HepG2 (cell line): ENCODE measurements around the gene TNN. TPM values are rescaled to one million over a fixed set of nuclear protein-coding genes. Genes with fewer than 3 reads are reported as not detected.

Experiments used
- ATAC-seq: fragments of 200-7000 bp; cut with Tn5 transposase; 3 replicates; pipeline ENCODE4 v1.9.1; 2020; ENCODE audit warnings: mild to moderate bottlenecking, moderate library complexity
- BruUV-seq: library from RNA; stranded (reverse); fragments of 400-500 nt; replicated peaks from 2 replicates; lab custom pipeline; 2021; lab: Mats Ljungman, UMichigan
- CTCF ChIA-PET: fragments of 300-600 bp; formaldehyde crosslinking; extraction: SDS; loops from one replicate; lab custom pipeline; 2021; ENCODE audit warnings: low total read pairs, inconsistent platforms, low intra/inter-chr PET ratio; lab: Yijun Ruan, JAX
- POLR2A ChIA-PET: fragments of 350-600 bp; sonication (Branson Sonifier 250); formaldehyde crosslinking; loops from one replicate; lab custom pipeline; 2020; ENCODE audit warnings: antibody characterized with exemption, inconsistent platforms; lab: Yijun Ruan, JAX
- DNase-seq: peaks from one replicate; pipeline ENCODE4 v3.0.0-alpha.2; 2015; ENCODE audit warnings: low spot score
- FAIRE-seq: peaks from 3 replicates; lab custom pipeline; 2011; peaks lifted over from hg19 to GRCh38; lab: Jason Lieb, UNC
- H2AFZ ChIP-seq: one replicate; pipeline ENCODE4 v1.6.1; 2011; ENCODE audit warnings: low read length, inconsistent platforms
- H3K27ac ChIP-seq: fragments of 300-600 bp; 3 replicates; pipeline ENCODE4 v1.8.0; 2011; ENCODE audit warnings: mixed run types, mild to moderate bottlenecking, mixed read lengths, low read length, inconsistent platforms; ENCODE audit not compliant: insufficient read depth; ENCODE audit errors: extremely low read length
- H3K27me3 ChIP-seq, 2 experiments: fragments of 200-600 bp in 1 of 2; 2 replicates in 1 of 2; 3 replicates in 1 of 2; pipeline versions ENCODE4 v1.6.0 to v1.8.0; 2011; ENCODE audit warnings: low read length in 2 of 2, mild to moderate bottlenecking in 2 of 2, moderate library complexity in 2 of 2, inconsistent platforms in 1 of 2; ENCODE audit not compliant: insufficient read depth in 2 of 2, control insufficient read depth in 1 of 2
- H3K36me3 ChIP-seq, 2 experiments: fragments of 200-600 bp in 1 of 2; replicated peaks in 1 of 2; 2 replicates in 1 of 2; 3 replicates in 1 of 2; pipeline versions ENCODE4 v1.5.1 to v1.8.0; 2011; ENCODE audit warnings: low read length in 2 of 2, inconsistent platforms in 1 of 2; ENCODE audit not compliant: insufficient read depth in 2 of 2, control insufficient read depth in 1 of 2
- H3K4me1 ChIP-seq: 2 replicates; pipeline ENCODE4 v1.5.1; 2012; ENCODE audit warnings: low read length, inconsistent platforms; ENCODE audit not compliant: insufficient read depth
- H3K4me2 ChIP-seq: 2 replicates; pipeline ENCODE4 v1.6.0; 2011; ENCODE audit warnings: low read depth, low read length, inconsistent platforms
- H3K4me3 ChIP-seq, 3 experiments: fragments of 200-600 bp in 1 of 3; sonication (generic), shearing (Covaris generic) in 1 of 3; replicated peaks in 1 of 3; 2 replicates each; pipeline ENCODE4 v1.5.1; 2011 to 2016; ENCODE audit warnings: low read length in 3 of 3, inconsistent platforms in 2 of 3, low read depth in 2 of 3, mild to moderate bottlenecking in 2 of 3, control low read depth in 1 of 3, mixed read lengths in 1 of 3; ENCODE audit not compliant: insufficient read depth in 1 of 3
- H3K79me2 ChIP-seq: one replicate; pipeline ENCODE4 v1.6.1; 2011; ENCODE audit warnings: low read length, inconsistent platforms; ENCODE audit not compliant: insufficient read depth
- H3K9ac ChIP-seq: 2 replicates; pipeline ENCODE4 v1.6.0; 2011; ENCODE audit warnings: mild to moderate bottlenecking, low read depth, low read length, inconsistent platforms; ENCODE audit not compliant: insufficient read depth
- H3K9me3 ChIP-seq: 2 replicates; pipeline ENCODE4 v1.5.1; 2012; ENCODE audit warnings: mild to moderate bottlenecking, low read length
- H4K20me1 ChIP-seq: 2 replicates; pipeline ENCODE4 v1.6.0; 2011; ENCODE audit warnings: inconsistent platforms, mild to moderate bottlenecking, low read length, moderate library complexity; ENCODE audit not compliant: insufficient read depth
- ARID5B ChIP-seq: IDR thresholded peaks from 2 replicates; pipeline ENCODE4 v1.4.0; 2020; ENCODE audit warnings: mild to moderate bottlenecking, missing genetic modification reagents
- DRAP1 ChIP-seq: IDR thresholded peaks from 2 replicates; pipeline ENCODE4 v1.6.1; 2016; ENCODE audit warnings: missing genetic modification reagents, missing compliant biosample characterization
- FOXA1 ChIP-seq, 2 experiments: fragments of 450-650 bp in 1 of 2; sonication (generic) in 1 of 2; formaldehyde crosslinking in 1 of 2; IDR thresholded peaks; 2 replicates each; pipeline versions ENCODE4 v1.4.0 to v1.6.1; 2016 to 2020; ENCODE audit warnings: missing genetic modification reagents in 1 of 2
- FOXA3 ChIP-seq: IDR thresholded peaks from 2 replicates; pipeline ENCODE4 v1.6.1; 2016; ENCODE audit warnings: missing genetic modification reagents, missing compliant biosample characterization
- HOXA5 ChIP-seq: sonication (generic); formaldehyde crosslinking; IDR thresholded peaks from 2 replicates; pipeline ENCODE4 v1.4.0; 2020; ENCODE audit warnings: missing genetic modification reagents
- MED1 ChIP-seq: sonication (generic); formaldehyde crosslinking; IDR thresholded peaks from 2 replicates; pipeline ENCODE4 v1.4.0; 2020; ENCODE audit warnings: missing genetic modification reagents
- PATZ1 ChIP-seq: sonication (generic); formaldehyde crosslinking; IDR thresholded peaks from 2 replicates; pipeline ENCODE4 v1.4.0; 2020; ENCODE audit warnings: missing genetic modification reagents
- SOX13 ChIP-seq, 3 experiments: fragments of 450-650 bp in 1 of 3; sonication (generic) in 1 of 3; formaldehyde crosslinking in 1 of 3; IDR thresholded peaks in 2 of 3; conservative IDR thresholded peaks in 1 of 3; 2 replicates each; pipeline versions ENCODE4 v1.5.0 to v1.6.1; 2016 to 2020; ENCODE audit warnings: antibody characterized with exemption in 1 of 3, mild to moderate bottlenecking in 1 of 3, missing compliant biosample characterization in 1 of 3, missing genetic modification reagents in 1 of 3, moderate library complexity in 1 of 3
- SOX5 ChIP-seq: IDR thresholded peaks from 2 replicates; pipeline ENCODE4 v1.6.1; 2016; ENCODE audit warnings: borderline replicate concordance
- SOX6 ChIP-seq, 2 experiments: fragments of 450-650 bp in 1 of 2; sonication (generic) in 1 of 2; formaldehyde crosslinking in 1 of 2; IDR thresholded peaks; 2 replicates each; pipeline versions ENCODE4 v1.4.0 to v1.6.1; 2017 to 2020; ENCODE audit warnings: antibody characterized with exemption in 1 of 2, mild to moderate bottlenecking in 1 of 2, missing genetic modification reagents in 1 of 2
- TCF7 ChIP-seq: sonication (generic); IDR thresholded peaks from 2 replicates; pipeline ENCODE4 v1.6.1; 2016; ENCODE audit warnings: antibody characterized with exemption, low read depth
- TFAP4 ChIP-seq: sonication (generic); IDR thresholded peaks from 2 replicates; pipeline ENCODE4 v1.6.1; 2016; ENCODE audit warnings: low read depth, borderline replicate concordance
- ZBTB10 ChIP-seq: sonication (generic); formaldehyde crosslinking; IDR thresholded peaks from 2 replicates; pipeline ENCODE4 v1.4.0; 2020; ENCODE audit warnings: missing genetic modification reagents, borderline replicate concordance
- WGBS: methylation state at CpG from one replicate; pipeline ENCODE4 v1.1.6; 2017; ENCODE audit warnings: low lambda C conversion rate; 5-methylcytosine and 5-hydroxymethylcytosine counted together
- in situ Hi-C: cut with HindIII; loops from 2 replicates; pipeline ENCODE4 v1.10.0; 2017; ENCODE audit warnings: low pct_unique_long_range_greater_than_20kb; ENCODE audit not compliant: extremely low pct_ligation_motif_present
- intact Hi-C: fragments of 100-400 bp; cut with micrococcal nuclease; formaldehyde crosslinking; loops from one replicate; pipeline ENCODE4 v1.10.0; 2022; ENCODE audit not compliant: unreplicated experiment
- polyA plus RNA-seq, 8 experiments: library from polyadenylated mRNA; depleted of rRNA in 3 of 8; stranded (reverse) in 7 of 8; unstranded in 1 of 8; fragments of >200 nt; fragmentation: Illumina TruSeq in 4 of 8; extraction: Trizol in 4 of 8; gene quantifications; 2 replicates each; pipeline versions ENCODE4 v1.2.1 to v1.2.3, GENCODE V29; 2011 to 2016; ENCODE audit warnings: low read depth in 4 of 8, missing spikeins in 1 of 8, mixed read lengths in 1 of 8; ENCODE audit not compliant: insufficient read depth in 1 of 8
- total RNA-seq, 5 experiments: library from RNA; depleted of rRNA; stranded (reverse); fragments of >200 nt; fragmentation: Illumina TruSeq; extraction: Trizol; gene quantifications; 2 replicates each; pipeline ENCODE4 v1.2.3, GENCODE V29; 2016; ENCODE audit warnings: low read depth in 1 of 5

TNN gene
- total and polyA plus RNA-seq, 2 of the 13 experiments (the other 11 are each of a cell fraction or from before 2014, with no cell fraction given): not detected

GRCh38 chr1:175040324-175040879 is 27.2 kb upstream of the TNN start:
- Histone ChIP-seq H3K9ac (no peak overlapping the region), H3K4me2 (peak overlapping the region; percentile 57), H2AFZ (no peak overlapping the region), H3K4me1 (peaks cover 14% of the 10 kb centered on the region), H3K27ac (no peak overlapping the region), H3K27me3 (no peaks in the 10 kb centered on the region), H4K20me1 (no peaks in the 10 kb centered on the region), H3K4me3 (no peak overlapping the region), H3K79me2 (no peaks in the 10 kb centered on the region), H3K9me3 (no peaks in the 10 kb centered on the region), H3K36me3 (no peaks in the 10 kb centered on the region)
- no TSS peak for BruUV-seq
- 0% methylated on average over 4 of the region's 4 CpGs for WGBS
- intact Hi-C loops: no loop called here
- POLR2A ChIA-PET: no interaction called here
- FAIRE-seq (no peak), ATAC-seq (peak; percentile 75), DNase-seq (peak; percentile 20)
- in situ Hi-C loops: loop anchor here (5.0 kb wide), 1 partner anchor 77 kb away; no protein-coding TSS in a partner anchor
- TF ChIP-seq FOXA3 (CRISPR knock-in tag) (peak; percentile 70), SOX5 (CRISPR knock-in tag) (peak; percentile 43; the same call in 1 of the 2 replicates), PATZ1 (CRISPR knock-in tag) (peak; percentile 96), DRAP1 (CRISPR knock-in tag) (no peak), TCF7 (peak; percentile 84), SOX13 (IDR thresholded peaks at IDR 0.05) (0 out of 2 replicates have a peak, but pooled peaks have one; percentile 46), SOX13 (CRISPR knock-in tag; conservative IDR thresholded peaks at IDR 0.05 in 1 of 2, IDR thresholded peaks at IDR 0.05 in 1 of 2) (peak in 1 of 2 experiments; percentile 71; a peak in 2 of 4 replicates), TFAP4 (peak; percentile 98), FOXA1 (IDR thresholded peaks at IDR 0.05) (no peak), FOXA1 (CRISPR knock-in tag; IDR thresholded peaks at IDR 0.05) (peak; percentile 57), ARID5B (CRISPR knock-in tag) (0 out of 2 replicates have a peak, but pooled peaks have one; percentile 27), MED1 (no peak), SOX6 (IDR thresholded peaks at IDR 0.05) (no peak), SOX6 (CRISPR knock-in tag; IDR thresholded peaks at IDR 0.05) (peak; percentile 60), ZBTB10 (CRISPR knock-in tag) (no peak), HOXA5 (no peak)
- CTCF ChIA-PET: no interaction called here
